Measurements from ENCODE around the gene TXNDC12.
"Not testable (repeated sequence)": the region's sequence is repeated elsewhere in the genome, so short reads cannot be mapped to it uniquely, and the experiment has no call there.

The TXNDC12 gene

DNA sequence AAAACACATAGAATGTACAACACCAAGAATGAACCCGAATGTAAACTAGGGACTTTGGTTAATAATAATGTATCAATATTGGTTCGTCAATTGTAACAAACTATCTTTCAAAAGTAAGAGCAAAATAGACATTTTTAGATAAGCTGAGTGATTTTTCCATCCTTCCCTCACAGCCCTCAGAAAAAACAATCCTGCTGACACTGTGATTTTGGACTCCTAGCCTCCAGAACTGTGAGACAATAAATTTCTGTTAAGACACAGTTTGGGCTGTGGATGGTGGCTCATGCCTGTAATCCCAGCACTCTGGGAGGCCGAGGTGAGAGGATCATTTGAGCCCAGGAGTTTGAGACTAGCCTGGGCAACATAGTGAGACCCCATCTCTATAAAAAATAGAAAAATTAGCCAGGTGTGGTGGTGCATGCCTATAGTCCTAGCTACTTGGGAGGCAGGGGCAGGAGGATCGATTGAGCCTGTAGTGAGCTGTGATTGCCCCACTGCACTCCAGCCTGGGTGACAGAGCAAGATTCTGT lies 9.3 kb downstream of the TXNDC12 start:
- not testable (repeated sequence) for DNase-seq (ENCODE audit: low spot score)

DNA sequence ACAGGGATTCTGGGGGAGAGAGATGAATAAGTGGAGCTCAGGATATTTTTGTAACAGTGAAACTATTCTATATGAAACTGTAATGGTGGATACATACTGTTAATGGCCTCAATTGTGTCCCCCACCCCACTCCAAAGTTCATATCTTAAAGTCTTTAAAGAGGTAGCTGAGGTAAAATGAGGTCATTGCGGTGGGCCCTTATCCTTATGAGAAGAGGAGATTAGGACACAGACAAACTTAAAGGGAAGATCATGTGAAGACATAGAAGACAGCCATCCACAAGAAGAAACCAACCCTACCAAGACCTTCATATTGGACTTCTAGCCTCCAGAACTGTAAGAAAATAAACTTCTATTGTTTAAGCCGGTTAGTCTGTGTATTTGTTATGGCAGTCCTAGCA lies 9.8 kb downstream of the TXNDC12 start:
- no peak for DNase-seq (ENCODE audit: low spot score)

DNA sequence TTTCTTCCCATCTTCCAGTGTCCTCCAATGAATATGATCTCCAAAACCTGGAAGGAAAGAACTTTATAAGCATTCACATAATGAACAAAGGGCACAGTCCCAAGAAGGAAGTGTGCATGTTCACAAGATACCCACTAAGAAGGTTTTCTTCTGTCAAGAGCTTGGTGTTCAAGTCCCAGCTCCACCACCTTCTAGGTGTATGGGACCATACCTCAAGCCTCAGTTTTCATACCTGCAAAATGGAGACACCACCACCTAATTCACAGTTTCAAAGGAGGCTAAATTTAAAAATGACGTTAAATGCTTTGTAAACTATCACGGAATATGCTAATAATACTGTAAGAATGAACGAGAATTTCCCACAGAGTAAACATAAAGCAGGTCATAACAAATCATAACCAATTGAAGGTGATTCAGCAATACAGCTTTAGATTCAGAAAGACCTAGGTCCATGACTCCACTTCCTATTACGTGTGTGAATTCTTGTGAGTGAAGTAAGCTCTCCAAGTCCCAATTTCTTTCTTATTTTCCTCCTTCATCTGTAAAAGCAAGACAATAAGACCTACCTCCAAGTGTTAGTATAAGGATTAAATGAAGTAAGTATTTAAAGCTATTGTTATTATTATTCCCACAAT lies 13.3 kb downstream of the TXNDC12 start:
- DNase-seq (ENCODE audit: low spot score), result no peak

DNA sequence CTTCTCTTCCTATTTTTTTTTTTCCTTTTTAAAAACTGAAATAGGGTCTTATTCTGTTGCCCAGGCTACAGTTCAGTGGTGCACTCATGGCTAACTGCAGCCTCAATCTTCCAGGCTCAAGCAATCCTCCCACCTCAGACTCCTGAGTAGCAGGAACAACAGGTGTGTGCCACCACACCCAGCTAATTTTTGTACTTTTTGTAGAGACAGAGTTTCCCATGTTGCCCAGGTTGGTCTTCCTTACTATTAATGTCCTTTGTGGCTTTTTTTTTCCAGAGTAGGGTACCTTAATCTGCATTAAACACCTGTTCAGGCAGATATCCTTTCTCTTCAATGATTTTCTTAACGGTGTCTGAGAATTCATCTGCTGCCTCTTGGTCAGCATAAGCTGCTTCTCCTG lies 17.1 kb downstream of the TXNDC12 start:
- no peak for DNase-seq (ENCODE audit: low spot score)

DNA sequence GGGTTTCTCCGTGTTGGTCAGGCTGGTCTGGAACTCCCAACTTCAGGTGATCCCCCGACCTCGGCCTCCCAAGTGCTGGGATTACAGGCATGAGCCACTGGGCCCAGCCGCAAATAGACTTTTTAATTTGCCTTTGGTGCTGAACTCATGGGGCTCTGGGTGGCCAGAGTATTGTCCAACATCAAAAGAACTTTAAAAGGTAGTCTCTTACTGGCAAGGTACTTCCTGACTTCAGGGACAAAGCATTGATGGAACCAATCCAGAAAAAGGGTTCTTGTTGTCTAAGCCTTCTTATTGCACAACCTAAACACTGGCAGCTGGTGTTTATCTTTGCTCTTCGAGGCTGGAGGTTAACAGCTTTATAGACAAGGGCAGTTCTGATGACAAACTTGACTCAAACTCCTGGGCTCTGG lies 17.6 kb downstream of the TXNDC12 start:
- DNase-seq (ENCODE audit: low spot score), result peak; percentile 30

DNA sequence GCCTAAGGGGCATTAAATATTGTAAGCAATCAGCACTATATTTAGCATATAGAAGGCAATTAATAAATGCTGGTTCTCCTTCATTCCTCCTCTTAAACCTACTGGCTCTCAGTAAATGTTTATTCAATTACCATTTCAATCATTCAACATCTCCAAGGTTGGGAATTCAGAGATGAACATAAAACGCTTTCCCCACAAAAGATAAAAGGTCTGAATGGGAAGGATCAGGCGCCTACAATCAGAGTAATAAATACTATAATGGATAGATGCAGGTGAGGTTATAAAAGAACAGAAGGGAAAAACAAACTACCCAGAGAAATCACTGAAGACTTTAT lies 21.0 kb downstream of the TXNDC12 start:
- DNase-seq (ENCODE audit: low spot score), result no peak

DNA sequence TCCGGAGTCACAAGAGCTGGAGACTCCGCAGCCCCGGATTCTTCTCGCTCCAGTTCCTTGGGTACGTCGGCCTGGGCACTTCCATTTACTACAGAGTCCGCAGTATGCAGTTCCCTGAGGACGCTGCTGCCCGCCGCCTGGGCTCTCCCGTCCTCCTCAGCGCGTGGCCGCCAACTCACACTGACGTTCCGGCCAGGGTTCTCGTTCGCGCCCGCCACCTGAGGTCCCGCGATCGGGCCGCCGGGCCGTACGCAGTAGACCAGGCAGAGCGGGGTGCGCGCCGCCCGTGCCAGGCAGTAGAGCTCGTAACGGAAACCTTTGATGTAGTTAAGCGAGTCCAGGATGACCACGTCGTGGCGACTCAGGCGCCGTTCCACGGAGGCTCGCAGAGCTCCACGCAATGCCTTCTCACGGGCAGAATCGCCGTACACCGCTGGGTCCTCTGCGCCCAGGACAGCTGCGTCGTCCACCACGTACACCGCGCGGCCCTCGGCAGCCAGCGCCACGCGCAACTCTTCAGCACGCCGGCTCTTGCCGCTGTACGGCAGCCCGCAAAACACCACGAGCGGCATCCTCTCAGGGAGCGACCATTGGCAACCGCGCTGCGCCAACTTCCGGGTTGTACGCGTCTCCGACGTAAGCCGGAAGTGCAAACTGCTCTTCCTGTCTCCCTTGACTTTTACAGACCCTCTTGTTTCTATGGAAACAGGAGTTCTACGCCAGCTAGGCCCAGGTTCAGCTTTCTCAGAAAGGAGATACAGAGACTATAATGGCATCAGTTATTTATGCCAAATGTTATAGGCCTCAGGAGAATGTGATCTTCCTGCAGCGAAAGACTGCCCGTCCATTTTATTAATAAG lies 21.6 kb downstream of the TXNDC12 start, which contains the start of gene KTI12:
Gene KTI12, minus strand, starts transcription at position 621 of the 860 bp plus-strand sequence. Its CDS starts 49 bp downstream, at position 572.
- DNase-seq (ENCODE audit: low spot score), result peak; percentile 70

DNA sequence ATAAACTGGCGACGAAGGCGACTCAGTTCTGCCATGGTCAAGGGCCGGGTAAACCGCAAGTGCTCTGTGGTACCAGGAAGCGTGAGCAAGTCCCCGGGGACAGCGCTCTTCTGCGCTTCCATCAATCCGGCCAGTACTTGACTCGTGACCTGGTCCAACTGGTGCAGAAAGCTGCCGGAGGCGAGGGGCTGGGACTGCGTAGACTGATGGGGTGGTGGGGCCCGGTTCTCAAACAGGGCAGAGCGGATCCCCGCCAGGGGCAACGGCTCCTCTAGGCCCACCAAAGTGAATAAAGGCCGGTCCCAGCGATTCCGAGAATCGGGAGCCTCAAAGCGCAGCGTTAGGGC lies 22.2 kb downstream of the TXNDC12 start:
- peak; percentile 44 for DNase-seq (ENCODE audit: low spot score)

DNA sequence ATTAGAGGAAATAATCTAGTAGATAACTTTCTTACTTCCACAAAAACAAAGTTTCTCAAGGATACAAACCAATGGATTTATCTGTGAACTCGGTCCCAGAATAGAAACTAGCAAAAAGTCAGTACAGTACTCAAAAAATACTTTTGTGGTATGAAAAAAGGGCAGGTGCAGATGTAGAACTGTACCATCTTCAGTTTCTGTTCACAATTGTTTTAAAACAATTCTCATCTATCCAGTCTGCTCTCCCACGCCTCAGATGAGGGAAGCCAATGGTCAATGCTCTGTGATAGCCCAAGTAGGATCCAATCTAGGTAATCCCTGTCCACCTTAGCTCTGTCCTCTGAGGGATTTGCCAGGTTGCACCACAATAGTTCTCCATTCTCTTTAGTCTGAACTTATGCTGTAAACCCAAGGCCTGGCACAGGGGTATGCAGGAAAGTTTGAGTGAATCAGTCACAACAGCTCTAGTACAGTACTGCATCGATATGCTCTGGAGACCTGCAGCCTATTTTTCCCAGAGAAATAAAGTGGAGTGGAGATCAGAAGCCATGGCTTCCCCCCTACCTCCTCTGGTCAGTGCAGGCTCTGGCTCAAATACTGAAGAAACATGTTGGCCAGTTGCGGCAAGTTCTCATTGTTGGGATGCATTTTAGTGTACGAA lies 22.7 kb downstream of the TXNDC12 start:
- DNase-seq (ENCODE audit: low spot score), result no peak

DNA sequence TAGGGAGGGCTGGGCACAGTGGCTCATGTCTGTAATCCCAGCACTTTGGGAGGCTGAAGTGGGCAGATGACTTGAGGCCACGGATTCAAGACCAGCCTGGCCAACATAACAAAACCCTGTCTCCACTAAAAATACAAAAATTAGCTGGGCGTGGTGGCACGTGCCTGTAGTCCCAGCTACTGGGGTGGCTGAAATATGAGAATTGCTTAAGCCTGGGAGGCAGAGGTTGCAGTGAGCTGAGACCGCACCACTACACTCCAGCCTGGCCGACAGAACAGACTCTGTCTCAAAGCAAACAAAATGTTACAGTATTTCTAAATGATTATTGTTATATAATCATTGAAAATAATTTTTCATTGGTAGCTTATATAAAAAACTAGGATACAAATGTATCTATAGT lies 26.2 kb downstream of the TXNDC12 start:
- DNase-seq (ENCODE audit: low spot score), result not testable (repeated sequence)

DNA sequence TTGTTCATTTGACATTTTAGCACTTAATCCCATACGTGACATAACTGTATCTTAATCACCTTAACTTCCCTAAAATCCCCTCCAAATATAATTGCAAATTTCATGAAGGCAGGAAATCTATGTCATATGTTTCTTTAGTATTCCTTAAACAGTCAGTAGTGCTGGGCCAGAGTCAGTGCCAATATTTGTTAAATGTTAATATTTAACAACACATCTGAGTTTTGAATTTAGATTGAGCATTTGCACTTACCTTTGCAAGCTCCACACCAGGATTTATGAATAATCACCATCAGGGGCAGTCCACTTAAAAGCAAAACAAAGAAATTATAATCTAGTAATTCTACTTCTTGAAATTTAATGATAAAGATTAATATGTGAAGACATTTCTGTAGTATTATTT lies 26.7 kb downstream of the TXNDC12 start:
- no peak for DNase-seq (ENCODE audit: low spot score)

DNA sequence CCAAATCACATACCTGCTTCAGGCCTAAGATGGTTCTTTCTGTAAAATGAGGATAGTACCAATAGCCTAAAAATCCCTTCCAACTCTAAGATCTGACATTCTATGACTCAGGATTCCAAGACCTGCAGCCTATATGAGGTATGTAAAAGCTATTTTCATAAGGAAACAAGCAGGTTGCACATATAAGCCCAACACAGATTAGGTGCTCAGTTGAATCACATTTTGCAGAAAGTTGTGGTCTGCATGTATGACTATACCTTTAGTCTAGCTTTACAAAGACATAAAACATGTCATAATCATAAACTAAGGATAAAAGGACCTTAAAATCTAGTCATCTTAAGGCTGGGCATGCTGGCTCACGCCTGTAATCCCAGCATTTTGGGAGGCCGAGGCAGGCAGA lies 28.7 kb downstream of the TXNDC12 start:
- no peak for DNase-seq (ENCODE audit: low spot score)

DNA sequence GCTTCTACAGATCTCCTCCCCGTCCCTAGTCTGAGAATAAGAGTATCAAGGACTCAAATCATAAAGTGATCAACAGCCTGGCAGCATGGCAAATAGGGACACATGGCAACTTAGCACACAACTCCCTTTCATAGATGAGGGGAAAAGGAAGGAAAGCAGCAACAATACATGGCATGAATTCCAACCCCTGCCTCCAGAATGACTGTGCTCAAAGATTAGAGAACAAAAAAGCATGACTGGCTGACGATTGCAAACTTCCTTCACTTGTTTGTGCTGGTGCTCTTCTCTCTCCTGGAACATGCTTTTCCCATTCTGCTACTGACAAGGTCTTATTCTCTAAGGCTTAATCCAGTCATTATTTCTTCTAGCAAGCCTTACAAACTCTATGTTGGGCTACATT lies 32.9 kb downstream of the TXNDC12 start:
- DNase-seq (ENCODE audit: low spot score), result no peak

DNA sequence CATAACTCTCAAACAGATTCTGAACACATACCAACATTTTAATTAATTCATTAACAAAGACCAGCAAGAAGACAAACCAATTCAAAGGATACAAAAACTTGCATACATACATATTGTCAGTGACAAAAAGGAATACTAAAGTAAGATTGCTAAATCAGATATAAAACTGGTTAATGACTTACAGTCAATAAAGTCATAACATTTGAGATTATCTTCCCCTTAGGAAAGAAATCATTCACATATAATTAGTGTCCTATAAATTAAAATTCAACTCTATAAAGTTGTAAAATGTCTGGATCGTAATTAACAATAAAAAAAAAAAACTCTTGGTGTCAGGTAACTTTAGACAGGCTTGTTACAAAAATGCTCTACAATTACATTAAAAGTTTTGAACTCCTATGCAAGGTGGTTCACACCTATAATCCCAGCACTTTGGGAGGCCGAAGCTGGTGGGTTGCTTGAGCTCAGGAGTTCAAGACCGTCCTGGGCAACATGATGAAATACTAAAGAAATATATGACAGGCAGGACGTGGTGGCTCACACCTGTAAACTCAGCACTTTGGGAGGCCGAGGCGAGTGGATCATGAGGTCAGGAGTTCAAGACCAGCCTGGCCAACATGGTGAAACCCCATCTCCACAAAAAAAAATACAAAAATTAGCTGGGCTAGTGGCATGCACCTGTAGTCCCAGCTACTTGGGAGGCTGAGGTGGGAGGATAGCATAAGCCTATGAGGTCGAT lies 46.8 kb downstream of the TXNDC12 start:
- no peak for DNase-seq (ENCODE audit: low spot score)

DNA sequence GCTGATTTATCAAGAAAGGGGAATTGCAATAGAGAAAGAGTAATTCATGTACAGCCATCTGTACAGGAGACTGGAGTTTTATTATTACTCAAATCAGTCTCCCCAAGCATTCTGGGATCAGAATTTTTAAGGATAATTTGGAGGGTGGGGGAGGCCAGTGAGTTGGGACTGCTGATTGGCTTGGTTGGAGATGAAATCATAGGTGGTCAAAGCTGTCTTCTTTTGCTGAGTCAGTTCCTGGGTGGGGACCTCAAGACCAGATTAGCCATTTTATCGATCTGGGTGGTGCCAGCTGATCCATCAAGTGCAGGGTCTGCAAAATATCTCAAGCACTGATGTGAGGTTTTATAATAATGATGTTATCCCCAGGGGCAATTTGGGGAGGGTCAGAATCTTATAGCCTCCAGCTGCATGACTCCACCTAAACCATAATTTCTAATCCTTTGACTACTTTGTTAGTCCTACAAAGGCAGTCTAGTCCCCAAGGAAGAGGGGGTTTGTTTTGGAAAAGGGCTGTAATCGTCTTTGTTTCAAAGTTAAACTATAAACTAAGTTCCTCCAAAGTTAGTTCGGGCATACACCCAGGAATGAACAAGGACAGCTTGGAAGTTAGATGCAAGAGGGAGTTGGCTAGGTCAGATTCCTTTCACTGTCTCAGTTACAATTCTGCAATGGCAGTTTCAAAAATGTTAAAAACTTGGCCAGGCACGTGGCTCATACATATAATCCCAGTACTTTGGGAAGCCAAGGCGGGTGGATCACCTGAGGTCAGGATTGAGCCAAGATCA lies 47.6 kb downstream of the TXNDC12 start:
- no peak for DNase-seq (ENCODE audit: low spot score)

DNA sequence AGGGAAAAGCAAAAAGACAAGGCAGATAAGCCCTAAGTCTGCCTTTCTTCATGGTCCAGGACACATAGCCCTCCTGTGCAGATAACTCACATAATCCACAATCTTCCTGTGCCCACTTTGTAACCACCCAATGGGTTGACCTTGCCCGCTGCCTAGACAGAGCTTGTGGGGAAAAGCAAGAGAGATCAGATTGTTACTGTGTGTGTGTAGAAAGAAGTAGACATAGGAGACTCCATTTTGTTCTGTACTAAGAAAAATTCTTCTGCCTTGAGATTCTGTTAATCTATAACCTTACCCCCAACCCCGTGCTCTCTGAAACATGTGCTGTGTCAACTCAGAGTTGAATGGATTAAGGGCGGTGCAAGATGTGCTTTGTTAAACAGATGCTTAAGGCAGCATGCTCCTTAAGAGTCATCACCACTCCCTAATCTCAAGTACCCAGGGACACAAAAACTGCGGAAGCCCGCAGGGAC lies 48.9 kb downstream of the TXNDC12 start:
- DNase-seq (ENCODE audit: low spot score), result not testable (repeated sequence)

DNA sequence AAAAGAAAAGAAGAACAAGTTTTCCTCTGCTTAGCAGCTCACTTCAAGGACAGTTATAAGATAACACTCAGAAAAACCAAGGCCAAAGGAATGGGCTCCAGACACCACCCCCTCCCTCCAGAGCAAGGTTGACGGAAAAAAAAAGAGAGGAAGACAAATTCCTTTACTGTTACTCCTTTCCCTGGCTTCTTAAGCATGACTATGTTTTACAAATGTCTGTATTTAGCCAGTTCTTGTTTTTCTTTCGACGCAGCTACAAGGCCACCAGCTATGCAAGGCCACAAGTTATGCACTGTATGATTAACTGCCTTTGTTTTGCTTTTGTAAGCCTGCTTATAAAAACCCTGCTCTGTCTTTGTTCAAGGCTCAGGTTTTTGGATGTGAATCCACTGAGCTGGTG lies 49.4 kb downstream of the TXNDC12 start:
- DNase-seq (ENCODE audit: low spot score), result not testable (repeated sequence)

DNA sequence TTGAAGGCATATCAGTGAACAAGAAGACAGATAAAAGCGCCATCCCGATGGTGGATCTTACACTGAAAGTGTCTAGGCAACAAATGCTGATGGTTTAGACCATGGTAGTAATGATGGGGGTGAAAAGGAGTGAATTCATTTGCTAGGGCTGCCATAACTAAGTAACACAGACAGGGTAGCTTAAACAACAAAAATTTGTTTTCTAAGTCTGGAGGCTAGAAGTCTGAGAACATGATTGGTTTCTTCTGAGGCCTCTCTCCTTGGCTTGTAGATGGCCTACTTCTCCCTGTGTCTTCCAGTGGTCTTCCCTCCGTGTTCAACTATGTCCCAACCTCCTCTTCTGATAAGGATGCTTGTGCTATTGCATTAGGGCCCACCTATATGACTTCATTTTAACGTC lies 51.1 kb downstream of the TXNDC12 start:
- no peak for DNase-seq (ENCODE audit: low spot score)

DNA sequence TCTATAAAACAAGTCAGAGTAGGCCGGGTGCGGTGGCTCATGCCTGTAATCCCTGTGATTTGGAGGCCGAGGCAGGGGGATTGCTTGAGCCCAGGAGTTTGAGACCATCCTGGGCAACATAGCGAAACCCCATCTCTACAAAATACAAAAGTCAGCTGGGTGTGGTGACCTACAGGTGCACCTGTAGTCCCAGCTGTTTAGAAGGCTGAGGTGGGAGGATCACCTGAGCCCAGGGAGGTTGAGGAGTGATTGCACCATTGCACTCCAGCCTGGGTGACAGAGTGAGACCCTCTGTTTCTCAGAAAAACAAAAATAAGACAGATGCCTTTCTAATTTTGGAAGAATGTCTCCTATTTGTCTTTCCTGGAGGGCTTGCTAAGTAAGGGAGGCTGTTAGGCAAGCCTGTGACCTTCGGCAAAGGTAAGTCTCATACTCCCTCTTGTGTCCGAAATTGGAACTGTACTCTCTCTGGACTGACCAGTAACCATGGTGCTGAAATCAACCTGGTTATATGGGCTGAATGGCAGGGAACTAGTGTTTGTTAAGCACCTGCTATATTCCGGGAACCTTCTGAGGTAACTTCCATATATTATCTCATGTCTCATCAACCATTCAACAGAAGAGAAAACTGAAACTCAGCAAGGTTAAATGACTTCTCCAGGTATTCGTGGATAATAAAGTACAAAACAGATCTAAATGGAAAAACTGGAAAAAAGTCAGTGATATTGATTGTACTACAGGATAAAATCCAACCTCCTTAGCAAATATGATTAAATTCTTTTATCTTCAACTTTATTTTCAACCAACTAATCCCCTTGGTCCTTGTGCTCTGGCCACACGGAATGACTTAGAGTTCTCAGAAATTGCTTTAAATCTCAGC lies 52.7 kb downstream of the TXNDC12 start:
- DNase-seq (ENCODE audit: low spot score), result peak; percentile 84

DNA sequence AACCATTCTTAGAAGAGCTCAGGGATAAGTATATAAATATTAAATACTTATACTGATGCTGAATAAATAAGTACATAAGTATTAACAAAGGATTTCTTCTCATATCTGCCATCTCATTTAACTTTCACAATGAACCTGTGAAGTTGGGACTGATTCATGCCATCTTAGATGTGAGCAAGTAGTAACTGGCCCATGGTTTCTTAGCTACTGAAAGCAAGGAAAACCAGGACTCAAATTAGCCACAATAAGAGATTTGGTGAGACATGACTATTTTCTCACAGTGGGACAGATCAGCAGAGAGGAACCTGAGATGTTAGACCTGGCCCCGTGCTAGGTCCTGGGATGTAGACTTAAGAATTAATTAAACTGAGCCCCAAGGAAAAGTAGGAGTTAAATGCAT lies 56.3 kb downstream of the TXNDC12 start:
- no peak for DNase-seq (ENCODE audit: low spot score)

Data from HuH-7.5 (cell line).